HG02678 (cell line): Measurements from ENCODE around the gene ZNF592.

Experiments
- ATAC-seq: cut with Tn5 transposase; IDR thresholded peaks from one replicate; pipeline ENCODE4 v1.9.1; 2021; ENCODE audit warnings: mild to moderate bottlenecking, moderate library complexity; ENCODE audit not compliant: unreplicated experiment

The ZNF592 gene

DNA sequence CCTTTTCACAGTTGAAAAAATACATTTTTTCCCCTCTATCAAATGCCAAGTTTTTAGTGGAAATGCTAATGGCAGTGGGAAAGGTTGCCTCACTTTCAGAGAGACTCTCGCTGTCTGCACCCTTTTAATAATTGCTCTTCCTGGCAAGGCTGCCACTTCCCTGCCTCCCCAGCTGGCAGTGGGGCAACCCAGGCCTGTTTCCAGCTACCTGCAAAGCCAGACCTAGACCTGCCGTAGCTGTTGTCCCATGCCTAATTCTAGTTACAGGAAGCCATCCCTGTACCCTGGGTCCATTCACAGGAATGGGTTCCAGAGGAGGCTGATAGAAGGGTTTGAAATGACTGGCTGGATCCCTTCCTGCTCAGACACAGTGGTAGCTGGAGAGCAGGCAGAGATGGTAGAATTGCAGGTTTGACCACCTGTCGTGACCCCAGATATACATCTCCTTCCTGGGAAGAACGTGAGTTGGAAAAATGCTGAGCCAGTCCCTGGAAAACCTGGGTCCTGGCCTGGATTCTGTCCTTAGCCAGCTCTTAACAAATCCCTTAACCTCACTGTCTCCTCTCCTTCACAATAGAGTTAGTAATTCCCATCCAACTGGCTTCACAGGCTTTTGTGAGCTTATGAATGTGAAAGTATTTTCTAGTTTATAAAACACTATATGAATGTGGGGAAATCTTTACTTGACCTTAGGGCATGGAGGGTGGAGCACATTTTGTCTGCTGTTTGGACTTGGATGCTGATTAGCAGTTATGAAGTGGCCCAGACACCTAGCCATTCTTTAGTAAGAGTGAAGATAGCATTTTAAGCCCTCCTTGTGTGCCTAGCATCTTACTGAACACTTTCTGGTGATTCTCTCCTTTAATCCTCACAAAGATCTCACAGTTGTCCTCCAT, 55.9 kb downstream of the ZNF592 start:
- ATAC-seq: no peak

- no peak for ATAC-seq
Observed at GRCh38 chr15:84805221-84805620, 56.8 kb downstream of the ZNF592 start.

GRCh38 chr15:84807228-84807627, 58.8 kb downstream of the ZNF592 start:
- ATAC-seq: no peak

DNA sequence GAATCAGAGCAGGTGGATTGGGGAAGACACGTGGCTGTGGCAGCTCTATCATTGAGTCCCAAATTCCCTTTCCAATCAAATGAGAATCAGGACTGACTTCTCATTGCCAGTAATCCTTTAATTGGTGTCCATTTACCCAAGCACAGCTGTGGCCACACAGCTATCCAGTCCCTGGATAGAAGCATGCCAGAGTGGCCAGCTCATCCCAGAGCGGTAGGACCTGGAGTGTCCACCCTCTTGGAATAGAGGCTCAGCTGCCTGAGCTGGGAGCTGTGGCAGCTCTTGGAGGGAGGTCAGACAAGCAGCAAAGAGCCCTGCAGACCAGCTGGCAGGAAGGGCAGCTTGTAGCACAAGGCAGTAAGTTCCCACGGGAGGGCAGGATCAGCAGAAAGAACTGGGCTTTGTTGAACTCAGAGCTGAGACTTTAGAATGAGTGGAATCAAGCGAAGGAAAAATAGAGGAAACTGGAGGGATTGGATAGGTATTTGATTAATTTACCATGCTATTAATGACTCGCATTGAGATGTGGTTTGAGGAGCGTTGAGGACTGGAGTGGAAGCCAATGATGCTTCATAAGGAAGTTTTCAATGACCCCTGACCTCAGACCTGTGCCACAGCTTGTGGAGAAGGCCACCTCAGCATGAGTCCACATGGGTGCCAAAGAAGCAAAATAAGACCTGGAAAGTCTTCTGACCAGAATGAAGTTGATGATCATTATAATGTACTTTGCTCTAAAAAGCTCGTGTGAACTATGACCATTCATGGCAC, 61.9 kb downstream of the ZNF592 start:
- no peak for ATAC-seq

DNA sequence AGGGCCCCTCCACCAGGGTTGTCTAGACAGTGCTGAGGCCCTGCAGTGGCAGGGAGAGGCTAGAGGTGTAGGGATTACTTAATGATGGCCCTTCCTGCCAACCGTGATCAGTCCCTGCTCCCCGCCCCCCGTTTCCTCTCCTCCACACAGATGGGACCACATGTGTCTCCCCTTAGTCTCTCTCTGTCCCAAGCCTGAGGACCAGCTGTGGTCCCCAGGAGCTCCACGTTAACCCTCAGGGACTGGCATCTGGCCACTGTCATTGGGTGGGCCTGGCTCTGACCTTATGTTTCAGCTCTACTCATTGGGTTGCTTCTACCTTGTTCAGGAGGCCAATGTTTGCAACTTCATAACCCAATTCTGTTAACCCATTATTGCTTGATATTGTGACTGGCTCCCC, 62.8 kb downstream of the ZNF592 start:
- no peak for ATAC-seq

- ATAC-seq: no peak
Observed at GRCh38 chr15:84811828-84812227, 63.4 kb downstream of the ZNF592 start.

- ATAC-seq: no peak
Observed at GRCh38 chr15:84812842-84813241, 64.5 kb downstream of the ZNF592 start.

- ATAC-seq: no peak
Observed at GRCh38 chr15:84813435-84813834, 65.0 kb downstream of the ZNF592 start.

DNA sequence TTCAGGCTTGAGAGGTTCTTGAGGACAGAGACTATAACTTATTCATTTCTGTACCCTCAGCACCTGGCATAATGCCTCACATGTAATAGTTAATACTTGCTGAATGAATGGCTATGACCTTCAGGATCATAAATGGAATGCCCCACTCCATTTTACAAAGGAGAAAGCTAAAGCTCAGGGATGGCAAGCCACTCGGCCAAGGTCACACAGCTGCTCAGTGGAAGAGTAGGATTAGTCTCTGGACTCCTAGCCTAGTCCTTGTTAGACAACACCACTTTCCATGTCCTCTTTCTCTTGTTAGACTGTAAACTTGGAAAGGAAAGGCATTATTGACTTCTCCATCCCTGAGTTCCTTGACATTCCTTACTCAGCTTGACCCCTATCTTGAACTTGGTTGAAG, 65.5 kb downstream of the ZNF592 start:
- ATAC-seq: no peak

GRCh38 chr15:84814916-84815315, 66.5 kb downstream of the ZNF592 start:
- ATAC-seq: no peak

DNA sequence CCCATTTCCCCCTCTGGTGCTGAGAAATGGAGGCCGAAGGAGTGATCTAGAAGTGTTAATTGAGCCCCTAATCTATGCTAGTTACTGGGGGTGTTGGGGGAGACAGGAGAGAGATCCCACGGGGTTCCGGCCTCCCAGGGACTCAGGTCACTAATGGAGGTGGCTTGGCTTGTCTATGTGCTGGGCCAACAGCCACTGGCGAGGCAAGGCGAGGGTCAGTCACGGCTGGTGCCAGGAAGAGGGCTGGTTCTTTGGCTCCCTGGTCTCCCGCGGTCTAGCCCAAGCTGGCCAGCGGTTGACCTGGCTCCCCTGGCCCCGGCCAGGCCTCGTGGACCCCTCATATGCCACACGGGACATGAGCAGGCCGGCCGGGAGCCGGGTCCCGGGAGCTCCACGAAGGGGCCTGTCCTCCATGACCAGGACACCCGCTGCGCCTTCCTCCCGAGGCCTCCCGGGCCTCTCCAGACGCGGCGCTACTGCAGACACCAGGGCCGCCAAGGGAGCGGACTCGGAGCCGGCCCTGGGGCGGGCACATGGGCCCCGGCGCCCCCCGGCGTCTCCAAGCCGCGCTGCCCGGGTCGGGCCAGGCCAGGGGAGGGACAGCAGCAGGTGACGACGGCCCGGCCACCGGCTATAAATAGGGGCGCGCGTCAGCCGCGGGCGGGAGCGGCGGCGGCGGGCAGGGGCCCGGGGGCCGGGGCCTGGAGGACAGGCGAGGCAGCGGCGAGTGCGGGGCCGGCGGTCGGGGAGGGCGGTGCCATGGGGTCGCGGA, 68.5 kb downstream of the ZNF592 start, which contains the start of gene ALPK3:
ALPK3 (plus strand) TSS at position 663 of the 772 bp plus-strand sequence; CDS start at position 760, 97 bp downstream.
- no peak for ATAC-seq

GRCh38 chr15:84817466-84818081, 69.2 kb downstream of the ZNF592 start:
- no peak for ATAC-seq

DNA sequence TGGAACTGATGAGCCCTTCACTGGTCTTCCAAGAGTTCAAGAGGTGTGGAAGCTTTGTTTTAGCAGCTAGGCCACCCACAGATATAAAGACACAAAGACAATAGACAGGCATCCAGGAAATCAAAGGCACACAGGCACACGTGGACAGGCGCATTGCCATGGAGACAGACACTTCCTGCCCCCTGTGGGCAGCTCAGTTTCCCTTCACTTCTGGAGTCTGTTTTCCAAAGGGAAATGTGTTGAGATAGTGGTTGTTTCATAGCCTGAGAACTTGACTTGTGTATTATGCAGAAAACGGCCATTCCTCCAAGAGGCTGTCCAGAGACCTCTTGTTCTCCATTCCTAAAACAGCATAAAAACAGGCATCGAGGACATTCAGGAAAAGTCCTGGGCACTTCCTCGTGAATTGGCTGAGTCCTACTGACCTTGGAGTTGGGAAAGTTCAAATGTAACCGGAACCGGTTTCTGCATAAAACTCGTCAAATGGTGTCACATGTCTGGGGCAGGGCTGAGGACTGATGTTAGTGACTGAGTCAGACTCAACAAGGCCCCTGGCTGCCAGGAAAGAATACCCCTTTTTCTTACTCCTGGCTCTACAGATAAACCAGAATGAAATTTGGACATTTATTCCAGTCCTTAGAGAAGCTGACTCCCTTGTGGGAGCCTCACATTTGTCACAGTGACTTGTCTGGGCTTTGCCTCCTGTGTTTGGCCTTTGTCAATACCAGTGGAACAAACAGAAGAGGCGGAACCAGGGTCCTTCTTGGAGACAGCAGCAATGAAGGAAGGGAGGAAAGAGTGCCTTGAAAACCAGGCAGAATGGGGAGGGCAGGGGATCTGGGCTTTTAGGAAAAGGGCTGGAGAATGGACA, 70.1 kb downstream of the ZNF592 start:
- ATAC-seq: no peak

DNA sequence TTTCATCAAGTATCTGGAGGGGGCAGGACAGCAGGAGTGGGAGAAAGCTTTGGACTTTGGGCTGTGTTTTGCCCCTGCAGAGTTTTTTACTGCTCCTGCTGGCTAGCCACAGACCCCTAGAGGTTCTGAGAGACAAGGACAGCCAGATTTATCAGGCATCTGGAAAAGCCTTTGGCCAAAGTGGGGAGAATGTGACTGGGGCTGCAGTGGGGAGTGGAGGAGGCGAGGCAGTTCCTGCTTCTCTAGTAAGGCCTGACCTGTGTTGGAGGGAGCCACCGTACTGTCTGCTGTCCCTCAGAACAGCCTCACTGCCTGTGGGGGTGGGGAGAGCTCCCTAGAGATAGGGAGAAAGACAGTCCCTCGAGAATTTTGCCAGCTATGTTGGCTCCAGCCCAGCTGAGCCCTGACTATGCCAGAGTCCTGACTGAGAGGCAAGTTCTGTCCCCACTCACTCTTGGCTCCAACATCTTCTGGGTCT, 70.9 kb downstream of the ZNF592 start:
- no peak for ATAC-seq

DNA sequence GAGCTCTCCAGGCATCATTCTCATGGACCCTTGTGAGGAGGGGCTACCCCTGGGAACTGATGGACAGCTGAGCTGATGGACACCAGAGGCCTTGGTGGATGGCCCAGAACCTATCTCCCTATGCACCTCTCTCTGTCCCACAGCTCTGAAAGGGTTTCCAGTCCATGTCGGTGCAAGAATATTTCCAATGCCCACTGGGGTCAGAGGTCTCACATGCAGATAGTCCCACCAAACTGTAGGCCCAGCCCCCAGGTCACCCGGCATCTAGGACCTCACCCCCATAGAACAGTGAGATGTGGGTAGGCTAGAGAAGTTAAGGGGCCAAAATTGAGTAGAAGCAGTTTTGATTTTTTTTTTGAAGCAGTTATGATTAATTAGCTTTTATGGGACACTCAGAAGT, 71.4 kb downstream of the ZNF592 start:
- no peak for ATAC-seq

DNA sequence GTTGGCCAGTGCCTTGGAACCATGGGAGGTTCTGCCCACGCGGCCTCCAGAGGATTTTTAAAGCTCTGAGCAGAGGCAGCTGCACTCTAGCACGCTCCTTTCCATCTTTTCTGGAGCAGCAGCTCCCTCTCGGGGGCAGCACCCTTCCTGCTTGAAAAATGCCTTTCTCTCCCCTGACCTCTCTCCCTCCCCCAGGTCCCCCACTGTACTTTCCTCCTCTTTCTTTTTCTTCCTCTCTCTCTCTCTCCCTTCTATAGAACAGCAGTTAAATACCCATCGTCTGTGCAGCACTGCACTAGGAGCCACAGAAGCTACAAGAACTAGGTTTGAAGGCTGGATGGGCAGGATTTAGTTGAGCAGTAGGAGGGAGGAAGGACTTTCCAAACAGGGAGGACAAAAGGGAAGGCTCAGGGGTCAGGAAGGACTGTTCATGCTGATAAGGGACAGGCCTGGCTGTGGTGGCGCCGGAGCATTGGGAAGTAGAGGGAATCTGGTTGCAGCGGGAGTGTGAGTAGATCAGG, 73.2 kb downstream of the ZNF592 start:
- no peak for ATAC-seq

DNA sequence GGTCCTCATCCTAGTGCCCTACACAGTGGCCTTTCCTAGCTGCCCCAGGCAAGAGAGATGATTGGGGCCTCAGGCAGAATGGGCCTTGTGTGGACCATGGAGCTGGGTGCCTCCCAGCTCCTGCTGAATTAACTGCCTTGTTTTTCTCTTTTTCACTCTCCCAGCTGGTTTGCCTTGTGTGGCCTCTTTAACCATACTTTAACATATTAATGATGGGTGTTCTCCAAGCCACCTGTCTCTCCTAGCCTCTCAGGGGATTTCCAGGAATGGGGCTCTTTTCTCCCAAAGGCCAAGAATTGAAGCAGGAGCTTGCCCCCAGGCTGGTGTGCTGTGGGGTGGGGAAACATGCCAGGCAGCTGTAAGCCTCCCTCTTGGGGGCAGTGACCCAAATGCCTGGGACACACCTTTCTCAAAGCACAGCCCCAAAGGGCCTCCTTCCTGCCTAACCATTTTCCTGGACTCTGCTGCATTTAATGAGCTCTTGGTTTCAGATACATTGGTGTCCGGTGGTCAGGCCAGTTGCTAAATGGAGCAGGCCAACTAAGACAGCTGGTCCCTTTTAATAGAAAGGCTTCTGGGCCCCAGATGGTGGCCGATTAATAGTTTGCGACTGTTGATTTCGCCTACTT, 74.4 kb downstream of the ZNF592 start:
- ATAC-seq: no peak

GRCh38 chr15:84823282-84823878, 75.0 kb downstream of the ZNF592 start:
- no peak for ATAC-seq
